LNCaP clone FGC (cell line): ENCODE measurements around the gene KCTD10.
A peak's percentile ranks its signal among the peaks of the same experiment; 100 is the strongest.

ENCODE experiments used
- DNase-seq: peaks from one replicate; pipeline ENCODE4 v3.0.0-alpha.2; 2011; ENCODE audit warnings: low read depth
- H3K4me3 ChIP-seq: 2 replicates; pipeline ENCODE4 v1.5.1; 2011; ENCODE audit warnings: mild to moderate bottlenecking, low read depth, low read length, control low read depth
- TF ChIP-seq, protein P1 (sequence below): IDR thresholded peaks from 2 replicates; pipeline ENCODE4 v1.5.1; 2012; ENCODE audit warnings: mild to moderate bottlenecking; ENCODE audit not compliant: control insufficient read depth, insufficient read depth; ENCODE audit errors: extremely low read depth

KCTD10 gene

DNA sequence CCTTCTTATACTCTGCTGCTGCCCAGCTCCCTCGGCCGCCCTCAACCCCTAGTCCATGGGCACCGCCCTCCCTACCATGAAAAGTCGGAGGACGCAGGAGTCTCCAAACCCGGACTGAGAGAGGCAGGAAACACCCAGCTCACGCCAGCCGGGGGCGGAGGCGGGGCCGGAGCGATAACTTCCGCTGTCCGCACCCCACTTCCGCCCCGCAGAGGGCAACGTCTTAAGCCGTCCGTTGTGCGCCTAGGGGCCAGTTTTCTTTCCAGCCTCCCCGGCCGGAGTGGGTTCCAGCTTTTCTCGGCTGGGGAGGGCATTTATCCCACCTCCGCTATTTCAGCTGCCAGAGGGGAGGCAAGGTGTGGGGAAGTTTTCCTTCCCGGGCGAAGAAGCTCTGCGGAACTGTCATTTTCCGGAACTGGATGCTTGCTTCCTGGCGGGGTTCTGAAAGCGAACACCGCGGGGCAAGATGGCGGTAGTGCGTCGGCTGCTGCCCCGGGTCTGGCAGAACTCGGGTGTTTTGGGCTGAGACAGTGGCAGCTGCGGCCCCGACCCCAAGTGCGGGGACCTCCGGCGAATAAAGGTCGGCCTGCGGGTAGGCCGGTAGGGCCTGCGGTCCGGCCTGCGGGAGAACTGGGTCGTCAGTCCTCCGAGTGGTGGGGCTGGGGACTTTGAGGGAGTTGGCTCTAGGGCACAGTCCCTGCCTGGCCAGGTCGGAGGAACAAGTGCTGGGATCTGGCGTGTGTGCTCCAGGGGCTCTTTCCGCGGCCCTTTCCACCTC is at the start of gene KCTD10, which contains the start of gene UBE3B:
Gene KCTD10, minus strand, starts transcription at position 116 of the 778 bp plus-strand sequence. Its CDS starts 38 bp downstream, at position 78.
Gene UBE3B, plus strand, starts transcription at position 450 of the 778 bp plus-strand sequence. CDS start 5,918 bp downstream, outside the sequence.
- peak; percentile 76 for DNase-seq
- TF ChIP-seq, protein P1, sequence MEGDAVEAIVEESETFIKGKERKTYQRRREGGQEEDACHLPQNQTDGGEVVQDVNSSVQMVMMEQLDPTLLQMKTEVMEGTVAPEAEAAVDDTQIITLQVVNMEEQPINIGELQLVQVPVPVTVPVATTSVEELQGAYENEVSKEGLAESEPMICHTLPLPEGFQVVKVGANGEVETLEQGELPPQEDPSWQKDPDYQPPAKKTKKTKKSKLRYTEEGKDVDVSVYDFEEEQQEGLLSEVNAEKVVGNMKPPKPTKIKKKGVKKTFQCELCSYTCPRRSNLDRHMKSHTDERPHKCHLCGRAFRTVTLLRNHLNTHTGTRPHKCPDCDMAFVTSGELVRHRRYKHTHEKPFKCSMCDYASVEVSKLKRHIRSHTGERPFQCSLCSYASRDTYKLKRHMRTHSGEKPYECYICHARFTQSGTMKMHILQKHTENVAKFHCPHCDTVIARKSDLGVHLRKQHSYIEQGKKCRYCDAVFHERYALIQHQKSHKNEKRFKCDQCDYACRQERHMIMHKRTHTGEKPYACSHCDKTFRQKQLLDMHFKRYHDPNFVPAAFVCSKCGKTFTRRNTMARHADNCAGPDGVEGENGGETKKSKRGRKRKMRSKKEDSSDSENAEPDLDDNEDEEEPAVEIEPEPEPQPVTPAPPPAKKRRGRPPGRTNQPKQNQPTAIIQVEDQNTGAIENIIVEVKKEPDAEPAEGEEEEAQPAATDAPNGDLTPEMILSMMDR, result no peak
- H3K4me3 ChIP-seq, result peak within 1 kb of the TSS; percentile 99

GRCh38 chr12:109525279-109525585 is 48.1 kb upstream of the KCTD10 start:
- no peak for DNase-seq
- no peak overlapping the region for H3K4me3 ChIP-seq
- TF ChIP-seq, protein P1, result no peak

DNA sequence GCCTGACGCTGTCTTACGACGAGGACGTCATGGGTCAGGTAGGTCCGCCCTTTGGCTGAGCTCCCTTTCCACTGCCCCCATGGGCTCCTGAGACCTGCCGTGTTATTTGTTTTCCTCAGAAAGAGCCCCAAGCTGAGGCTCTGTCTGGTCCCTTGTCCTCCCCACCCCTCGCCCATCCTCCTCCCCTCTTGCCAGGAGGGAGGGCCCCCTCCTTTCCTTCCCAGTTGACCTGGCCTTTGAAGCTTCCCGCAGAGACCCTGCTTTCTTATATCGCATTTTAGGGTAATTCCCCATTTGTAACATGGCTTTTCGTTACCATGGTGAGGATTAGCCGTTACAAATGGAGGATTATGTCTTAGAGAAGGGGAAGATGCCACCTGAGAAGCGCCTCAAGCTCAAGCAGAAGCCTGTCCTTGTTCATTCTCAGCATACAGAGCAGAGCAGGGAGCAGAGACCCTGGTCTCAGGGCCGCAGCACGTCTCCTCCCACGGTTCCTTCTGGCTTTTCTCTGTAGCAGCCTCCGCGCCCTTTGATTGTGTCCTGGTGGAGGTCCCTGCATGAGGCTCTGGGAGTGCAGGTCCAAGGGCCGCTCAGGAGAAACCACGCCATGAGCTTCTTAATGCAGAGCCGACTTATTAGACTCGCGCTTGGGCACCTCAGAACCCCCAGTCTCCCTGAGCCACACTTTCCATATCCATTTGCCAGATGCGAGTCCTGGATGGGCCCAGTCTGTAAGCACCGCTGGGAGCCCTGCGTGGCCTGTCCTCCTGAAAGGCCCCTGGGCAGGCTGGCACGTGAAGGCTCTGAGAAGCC is 47.6 kb upstream of the KCTD10 start:
- no peak overlapping the region for H3K4me3 ChIP-seq
- TF ChIP-seq, protein P1, result no peak
- no peak for DNase-seq

DNA sequence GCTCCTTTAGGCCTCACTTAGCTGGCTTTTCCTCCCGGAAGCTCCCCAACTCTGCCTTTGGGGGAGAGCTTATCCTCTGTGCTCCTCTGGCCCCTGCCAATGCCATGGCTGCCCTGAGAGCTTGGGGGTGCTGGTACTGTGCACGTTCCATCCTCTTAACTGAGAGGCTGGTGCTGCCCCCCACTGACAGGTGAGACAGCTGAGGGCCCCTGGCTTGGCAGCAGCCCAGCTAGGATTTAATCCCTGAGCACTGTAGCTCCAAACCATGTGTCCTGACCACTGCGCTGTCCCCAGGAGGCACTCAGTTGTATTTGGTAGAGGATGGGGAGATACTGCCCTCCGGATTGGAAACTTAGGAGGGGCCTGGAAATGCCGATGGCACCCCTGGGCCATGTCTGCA is 46.4 kb upstream of the KCTD10 start:
- TF ChIP-seq, protein P1, result no peak
- no peak for DNase-seq
- no peak overlapping the region for H3K4me3 ChIP-seq

- TF ChIP-seq, protein P1, result no peak
- no peak overlapping the region for H3K4me3 ChIP-seq
- DNase-seq, result no peak
Measured at GRCh38 chr12:109523071-109523470, 46.0 kb upstream of the KCTD10 start.

DNA sequence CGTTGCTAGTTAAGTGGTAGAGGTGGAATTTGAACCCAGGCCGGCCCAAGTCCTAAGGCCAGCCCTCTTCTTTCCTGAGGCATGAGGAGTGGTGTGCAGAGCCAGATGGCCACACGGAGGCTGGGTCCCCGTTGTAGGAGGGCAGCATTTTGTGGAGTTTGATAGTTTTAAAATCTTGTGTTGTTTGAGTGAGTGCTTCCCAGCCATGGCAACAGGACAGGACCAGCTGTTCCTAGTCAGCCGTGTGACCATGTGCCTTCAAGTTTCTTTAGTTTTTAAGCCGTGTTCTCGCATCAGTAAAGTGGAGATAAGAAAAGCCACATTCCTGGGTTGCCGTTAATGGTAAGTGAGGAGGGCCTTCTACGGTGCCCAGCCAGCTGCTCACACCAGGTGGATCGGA is 44.7 kb upstream of the KCTD10 start:
- H3K4me3 ChIP-seq, result no peak overlapping the region
- TF ChIP-seq, protein P1, result no peak
- no peak for DNase-seq
